NCI-H524 treated with DMSO at 0.1 percent for 48 hours (cell line): ENCODE results near the gene PRMT1.
A peak's percentile ranks its signal among the peaks of the same experiment; 100 is the strongest.
"Not testable (repeated sequence)": the region's sequence is repeated elsewhere in the genome, so short reads cannot be mapped to it uniquely, and the experiment has no call there.

Experiments used
- DNase-seq: peaks from one replicate; lab custom pipeline; 2025; lab: John Stamatoyannopoulos, UW

The PRMT1 gene

GRCh38 chr19:49677231-49677900 is at the start of gene PRMT1:
TSS of gene PRMT1 (plus strand) at chr19:49677271. CDS start at chr19:49677281, 10 bp downstream.
- no peak for DNase-seq

GRCh38 chr19:49629659-49630058 is 47.4 kb upstream of the PRMT1 start:
- no peak for DNase-seq

- DNase-seq: no peak
These were observed 46.0 kb upstream of the PRMT1 start for GRCh38 chr19:49631014-49631588.

DNA sequence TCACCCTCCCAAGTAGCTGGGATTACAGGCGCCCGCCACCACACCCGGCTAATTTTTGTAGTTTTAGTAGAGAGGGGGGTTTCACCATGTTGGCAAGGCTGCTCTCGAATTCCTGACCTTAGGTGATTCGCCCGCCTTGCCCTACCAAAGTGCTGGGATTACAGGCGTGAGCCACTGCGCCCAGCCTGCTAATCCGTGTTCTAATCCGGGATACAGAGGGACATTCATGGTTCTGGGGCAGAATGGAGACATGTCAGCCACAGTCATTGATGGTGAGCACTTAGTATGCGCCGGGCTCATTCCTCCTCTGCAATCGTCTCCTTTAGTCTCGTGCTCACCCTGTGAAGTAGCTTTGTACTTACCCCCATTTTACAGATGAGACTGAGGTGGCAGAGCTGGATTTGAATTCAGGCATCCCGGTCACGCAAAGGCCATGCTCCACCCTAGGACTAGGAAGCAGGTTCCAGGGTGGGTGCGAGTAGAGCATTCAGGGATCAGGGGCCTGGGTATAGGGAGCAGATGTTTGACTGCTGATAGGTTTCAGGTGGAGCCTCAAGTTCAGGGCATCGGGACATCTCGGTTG is 45.4 kb upstream of the PRMT1 start:
- DNase-seq: no peak

DNA sequence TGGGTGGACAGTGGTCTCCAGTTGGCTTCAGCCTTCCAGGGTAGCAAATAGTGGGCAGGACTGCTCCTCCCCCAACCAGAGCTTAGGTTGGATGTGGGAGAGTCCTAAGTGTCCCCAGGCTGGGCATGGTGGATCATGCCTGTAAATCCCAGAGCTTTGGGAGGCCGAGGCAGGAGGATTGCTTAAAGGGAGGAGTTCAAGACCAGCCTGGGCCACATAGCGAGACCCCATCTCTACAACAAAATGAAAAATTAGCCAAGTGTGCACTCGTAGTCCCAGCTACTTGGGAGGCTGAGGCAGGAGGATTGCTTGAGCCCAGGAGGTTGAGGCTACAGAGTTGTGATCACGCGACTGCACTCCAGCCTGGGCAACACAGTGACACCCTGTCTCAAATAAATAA is 44.5 kb upstream of the PRMT1 start:
- no peak for DNase-seq

DNA sequence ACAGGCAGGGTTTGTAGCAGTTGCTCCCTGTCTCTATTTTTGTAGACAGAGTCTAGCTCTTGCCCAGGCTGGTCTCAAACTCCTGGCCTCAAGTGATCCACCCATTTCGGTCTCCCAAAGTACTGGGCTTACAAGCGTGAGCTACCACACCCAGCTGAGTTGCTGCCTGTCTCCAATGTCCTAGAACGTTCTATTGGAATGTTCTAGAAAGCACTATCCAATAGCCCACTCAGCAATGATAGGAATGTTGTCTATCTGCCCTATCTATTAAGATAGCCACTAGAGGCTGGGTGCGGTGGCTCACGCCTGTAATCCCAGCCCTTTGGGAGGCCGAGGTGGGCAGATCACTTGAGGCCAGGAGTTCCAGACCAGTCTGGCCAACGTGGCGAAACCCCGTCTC is 43.8 kb upstream of the PRMT1 start:
- not testable (repeated sequence) for DNase-seq

DNA sequence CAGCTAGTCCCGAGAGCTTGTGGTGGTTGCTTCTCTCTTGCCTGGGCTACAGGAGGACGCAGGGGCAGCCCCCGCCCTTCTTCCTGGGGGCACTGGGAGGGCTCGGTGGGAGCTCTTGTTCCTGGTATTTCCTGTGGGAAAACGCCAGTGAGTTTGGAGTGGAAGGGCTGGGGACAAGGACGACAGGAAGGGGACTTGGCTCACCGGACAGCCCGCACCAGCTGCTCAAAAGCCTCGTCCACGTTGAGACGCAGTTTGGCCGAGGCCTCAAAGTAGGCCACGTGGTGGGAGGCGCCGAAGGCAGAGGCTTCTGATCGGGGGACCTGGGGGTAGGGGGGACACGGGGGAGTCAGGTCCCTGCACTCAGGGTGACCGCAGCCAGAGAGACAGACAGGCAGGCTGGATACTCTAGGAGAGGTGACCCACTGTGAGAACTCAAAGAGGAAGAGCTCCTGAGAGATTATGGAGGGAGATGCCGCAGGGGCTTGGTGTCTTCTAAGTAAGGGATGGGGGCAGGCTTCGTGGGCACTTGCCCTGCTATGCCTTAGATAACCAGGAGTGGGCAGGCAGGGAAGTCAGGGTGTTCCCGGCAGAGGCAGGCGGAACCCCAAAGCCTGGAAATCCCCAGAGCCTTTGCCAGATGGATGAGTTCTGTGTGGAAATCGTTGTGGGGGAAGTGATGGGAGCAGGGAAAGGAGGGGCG is 41.4 kb upstream of the PRMT1 start:
- DNase-seq: no peak

DNA sequence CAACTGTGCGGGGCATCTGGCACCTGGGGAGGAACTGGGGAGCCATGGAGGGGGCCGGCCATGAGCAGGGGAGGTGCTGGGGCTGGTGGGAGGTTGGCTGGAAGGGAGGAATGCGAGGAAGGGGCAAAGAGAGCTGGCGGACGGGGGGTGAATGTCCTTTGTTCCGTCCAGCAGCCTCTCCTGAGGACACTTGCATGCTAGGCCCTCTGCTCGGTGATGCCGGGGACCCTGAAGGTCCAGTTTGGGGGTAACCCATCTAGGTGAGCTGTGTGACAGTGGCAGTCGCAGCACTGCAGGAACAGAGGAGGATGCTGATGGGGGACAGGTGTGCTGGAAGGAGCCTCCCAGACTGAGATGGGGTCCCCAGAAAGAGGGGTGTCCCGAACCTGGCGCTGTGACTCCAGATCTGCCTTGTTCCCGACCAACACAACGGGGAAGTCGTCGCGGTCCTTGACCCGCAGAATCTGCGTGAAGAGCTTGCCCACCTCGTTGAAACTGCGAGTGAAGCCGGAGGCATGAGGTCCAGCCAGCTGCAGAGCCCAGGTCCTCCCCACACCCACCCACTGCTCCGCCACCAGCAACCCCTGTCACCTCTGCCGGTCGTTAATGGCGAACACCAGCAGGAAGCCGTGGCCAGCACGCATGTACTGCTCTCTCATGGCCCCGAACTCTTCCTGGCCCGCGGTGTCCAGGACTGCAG is 40.7 kb upstream of the PRMT1 start:
- no peak for DNase-seq

DNA sequence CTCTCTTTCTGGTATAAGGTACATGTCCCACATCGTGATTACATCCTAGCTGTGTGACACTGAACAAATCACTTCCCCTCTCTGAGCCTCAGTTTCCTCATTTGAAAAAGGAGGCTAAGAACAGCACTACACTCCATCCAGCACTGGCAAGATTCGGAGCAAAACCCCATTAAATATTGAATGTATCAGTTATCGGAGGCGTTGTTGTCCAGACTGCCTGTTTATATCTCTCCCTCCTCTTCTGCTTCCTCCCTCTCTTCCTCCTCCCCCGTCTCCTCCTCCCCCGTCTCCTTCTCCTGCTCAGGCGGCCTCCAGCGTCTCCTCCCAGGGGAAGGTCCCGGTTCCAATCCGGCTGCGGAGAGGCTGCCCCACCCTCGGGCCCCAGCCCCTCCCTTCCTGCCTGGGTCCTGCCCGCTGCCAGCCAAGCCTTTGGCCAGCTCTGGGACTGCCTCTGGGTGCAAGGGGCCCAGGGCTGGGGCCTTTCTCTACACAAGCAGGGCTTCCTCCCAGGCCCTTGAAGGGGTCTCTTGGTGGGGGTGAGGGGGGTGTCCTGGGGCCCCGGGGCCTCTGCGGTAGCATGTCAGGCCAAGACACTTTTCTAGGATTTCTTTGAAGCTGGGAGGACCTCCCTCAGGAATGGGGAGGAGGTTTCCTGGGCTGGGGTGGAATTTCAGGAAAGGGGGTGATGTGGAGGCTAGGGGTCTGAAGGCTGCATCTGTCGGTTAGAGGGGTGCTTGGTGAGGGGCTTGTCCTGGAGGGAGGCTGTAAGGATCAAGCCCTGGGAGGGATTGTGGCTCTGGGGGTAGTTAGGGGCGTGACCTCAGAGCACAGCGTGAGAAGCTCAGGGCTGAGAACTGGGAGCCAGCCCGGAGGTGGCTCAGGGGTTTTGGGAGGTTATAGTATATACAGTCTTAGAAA is 39.0 kb upstream of the PRMT1 start:
- no peak for DNase-seq

GRCh38 chr19:49639401-49640112 is 37.5 kb upstream of the PRMT1 start:
- no peak for DNase-seq

- peak; percentile 100 for DNase-seq
These were observed 36.8 kb upstream of the PRMT1 start, which contains the start of gene RRAS for GRCh38 chr19:49640113-49640898. TSS of gene RRAS (minus strand) at chr19:49640143. CDS start at chr19:49640098, 45 bp downstream.

GRCh38 chr19:49641688-49642491 is 35.2 kb upstream of the PRMT1 start, which contains the start of gene SCAF1:
TSS of gene SCAF1 (plus strand) at chr19:49642209. CDS start at chr19:49645027, 2,818 bp downstream.
- peak; percentile 96 for DNase-seq

DNA sequence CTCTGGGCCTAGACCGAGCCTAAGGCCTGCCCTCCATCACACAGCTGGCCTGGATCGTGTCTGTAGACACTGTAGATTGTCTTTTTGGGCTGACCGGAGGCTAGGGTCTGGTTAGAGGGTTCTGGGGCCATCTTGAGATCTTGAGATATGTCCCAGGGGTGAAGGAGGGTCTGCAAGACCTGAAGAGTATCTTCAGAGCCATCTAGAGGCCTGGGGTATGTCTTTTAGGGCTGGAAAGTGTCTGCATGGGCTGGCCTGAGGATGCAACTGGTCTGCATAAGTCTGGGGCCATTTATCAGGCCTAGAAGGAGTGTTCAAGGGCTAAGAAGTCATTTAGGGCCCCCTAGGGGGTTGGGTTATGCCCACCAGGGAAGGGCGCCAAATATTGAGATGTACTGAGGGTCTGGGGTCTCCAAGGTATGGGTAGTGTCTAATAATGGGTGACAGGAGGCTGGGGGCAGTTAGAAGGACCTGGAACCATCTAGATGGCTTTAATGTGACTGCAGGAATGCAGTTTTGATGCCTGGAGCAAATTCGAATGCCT is 34.5 kb upstream of the PRMT1 start:
- DNase-seq: no peak

- DNase-seq: no peak
These were observed 33.6 kb upstream of the PRMT1 start for GRCh38 chr19:49643466-49643865.

- DNase-seq: no peak
These were observed 31.5 kb upstream of the PRMT1 start for GRCh38 chr19:49645592-49645991.

DNA sequence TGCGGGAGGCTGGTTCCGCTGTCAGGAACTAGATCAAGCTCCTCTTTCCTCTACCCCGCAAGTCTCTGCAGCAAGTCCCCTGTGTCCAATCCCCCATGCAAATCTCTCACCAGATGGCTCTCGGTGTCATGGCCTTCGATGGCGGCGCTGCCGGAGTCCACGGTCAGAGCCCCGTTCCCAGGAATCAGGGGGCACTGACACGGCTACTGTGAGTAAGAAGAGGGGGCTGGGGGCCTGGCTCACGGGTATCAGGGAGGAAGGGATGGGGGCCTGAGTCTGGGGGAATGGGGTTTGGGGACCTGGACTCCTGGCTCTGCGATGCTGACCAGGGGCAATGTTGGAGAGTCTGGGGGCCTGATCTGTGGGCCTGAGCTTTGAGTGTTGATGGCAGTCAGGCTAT is 31.1 kb upstream of the PRMT1 start:
- DNase-seq: no peak

DNA sequence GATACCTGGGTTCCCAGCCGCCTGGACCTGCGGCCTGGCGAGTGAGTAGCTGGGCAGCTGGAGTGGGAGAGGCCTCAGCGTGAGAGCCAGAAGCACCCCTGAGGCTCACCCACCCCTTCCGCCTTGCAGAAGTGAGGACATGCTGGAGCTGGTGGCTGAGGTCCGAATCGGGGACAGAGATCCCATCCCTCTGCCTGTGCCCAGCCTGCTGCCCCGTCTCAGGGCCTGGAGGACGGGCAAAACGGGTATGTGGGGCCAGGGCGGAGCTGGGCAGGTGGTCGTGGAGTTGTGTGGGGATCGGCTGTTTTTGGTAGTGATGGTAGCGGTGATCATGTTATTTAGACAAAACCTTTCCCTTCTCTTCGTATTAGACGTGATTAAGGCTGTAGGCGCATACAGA is 30.5 kb upstream of the PRMT1 start:
- no peak for DNase-seq

GRCh38 chr19:49651029-49651819 is 25.8 kb upstream of the PRMT1 start:
- no peak for DNase-seq
